ENCODE results near the gene EMC9. TPM values are rescaled to one million over a fixed set of nuclear protein-coding genes. Genes with fewer than 3 reads are reported as not detected.

The EMC9 gene
- polyA plus RNA-seq, 10 donors, result 19.1 to 30.8 (median 26.9) TPM

- no peak for DNase-seq
Observed at GRCh38 chr14:24092505-24093206, 48.7 kb downstream of the EMC9 start.

- DNase-seq, result no peak
Observed at GRCh38 chr14:24092110-24092504, 49.3 kb downstream of the EMC9 start.

DNA sequence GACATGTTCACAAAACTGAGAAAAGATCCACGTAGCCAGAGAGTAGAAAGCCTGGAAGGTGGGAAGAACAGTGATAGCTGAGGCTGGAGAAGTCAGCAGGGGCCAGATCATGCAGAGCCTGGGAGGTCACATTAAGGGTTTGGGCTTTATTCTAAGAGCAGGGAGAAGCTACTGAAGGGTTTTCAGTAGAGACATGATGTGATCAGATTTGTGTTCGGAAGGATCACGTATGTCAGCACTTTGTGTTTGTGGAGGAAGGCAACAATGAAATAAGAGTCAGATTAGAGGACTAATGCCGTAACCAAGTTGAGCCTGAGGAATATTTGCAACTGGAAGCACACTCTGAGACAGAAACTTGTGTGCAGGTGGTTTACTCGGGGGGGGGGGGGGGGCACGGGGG is 51.5 kb downstream of the EMC9 start:
- no peak for DNase-seq

Other genes with a start within 250 kb of the EMC9 start
- gene DHRS4, start 187.8 kb downstream of the EMC9 start, polyA plus RNA-seq (ENCODE audit: insufficient read length in 10 of 10), result 10 to 100 TPM; 10.4 to 29.7 (median 20.1) TPM
- gene DHRS4L2, start 152.7 kb downstream of the EMC9 start, polyA plus RNA-seq (ENCODE audit: insufficient read length in 10 of 10), result 10 to 100 TPM in 8 of 10 donors, 1 to 10 TPM in 2; 8.4 to 17.3 (median 13.8) TPM
- under 1 TPM; 0.09 to 0.50 (median 0.17) TPM for gene CARMIL3, start 89.6 kb downstream of the EMC9 start, polyA plus RNA-seq (ENCODE audit: insufficient read length in 10 of 10)
- under 1 TPM in 1 of 10 donors, not detected in 9; 0.07 TPM for gene CPNE6, start 70.0 kb downstream of the EMC9 start, polyA plus RNA-seq (ENCODE audit: insufficient read length in 10 of 10)
- gene PCK2, start 47.3 kb downstream of the EMC9 start, polyA plus RNA-seq (ENCODE audit: insufficient read length in 10 of 10), result 1 to 10 TPM; 2.8 to 6.0 (median 3.5) TPM
- 10 to 100 TPM; 35.0 to 45.0 (median 38.1) TPM for gene DCAF11, start 26.8 kb downstream of the EMC9 start, polyA plus RNA-seq (ENCODE audit: insufficient read length in 10 of 10)
- 1 to 10 TPM in 9 of 10 donors, under 1 TPM in 1; 0.98 to 1.6 (median 1.2) TPM for gene NRL, start 26.6 kb downstream of the EMC9 start, polyA plus RNA-seq (ENCODE audit: insufficient read length in 10 of 10)
- gene FITM1, start 10.9 kb downstream of the EMC9 start, polyA plus RNA-seq (ENCODE audit: insufficient read length in 10 of 10), result 100 to 1,000 TPM in 8 of 10 donors, 10 to 100 TPM in 2; 68.5 to 142 (median 118) TPM
- gene PSME1, start 5.4 kb downstream of the EMC9 start, polyA plus RNA-seq (ENCODE audit: insufficient read length in 10 of 10), result 100 to 1,000 TPM in 8 of 10 donors, 10 to 100 TPM in 2; 96.2 to 122 (median 112) TPM
- 10 to 100 TPM; 72.7 to 96.7 (median 84.4) TPM for gene PSME2, start 5.0 kb upstream of the EMC9 start, polyA plus RNA-seq (ENCODE audit: insufficient read length in 10 of 10)
- 10 to 100 TPM; 26.5 to 46.0 (median 33.1) TPM for gene RNF31, start 5.9 kb upstream of the EMC9 start, polyA plus RNA-seq (ENCODE audit: insufficient read length in 10 of 10)
- gene IRF9, start 19.7 kb upstream of the EMC9 start, polyA plus RNA-seq (ENCODE audit: insufficient read length in 10 of 10), result 10 to 100 TPM; 23.8 to 36.0 (median 28.2) TPM
- 10 to 100 TPM in 6 of 10 donors, 1 to 10 TPM in 4; 5.7 to 11.6 (median 10.7) TPM for gene REC8, start 30.5 kb upstream of the EMC9 start, polyA plus RNA-seq (ENCODE audit: insufficient read length in 10 of 10)
- 10 to 100 TPM; 21.5 to 31.8 (median 26.6) TPM for gene IPO4, start 47.2 kb upstream of the EMC9 start, polyA plus RNA-seq (ENCODE audit: insufficient read length in 10 of 10)
- 10 to 100 TPM; 11.2 to 25.1 (median 17.6) TPM for gene TM9SF1, start 53.9 kb upstream of the EMC9 start, polyA plus RNA-seq (ENCODE audit: insufficient read length in 10 of 10)
- gene TSSK4, start 64.1 kb upstream of the EMC9 start, polyA plus RNA-seq (ENCODE audit: insufficient read length in 10 of 10), result 1 to 10 TPM; 1.8 to 8.7 (median 2.8) TPM
- gene CHMP4A, start 71.9 kb upstream of the EMC9 start, polyA plus RNA-seq (ENCODE audit: insufficient read length in 10 of 10), result 10 to 100 TPM; 26.0 to 44.1 (median 34.5) TPM
- 10 to 100 TPM in 1 of 10 donors, 1 to 10 TPM in 9; 6.1 to 10.2 (median 8.0) TPM for gene MDP1, start 74.5 kb upstream of the EMC9 start, polyA plus RNA-seq (ENCODE audit: insufficient read length in 10 of 10)
- gene NEDD8, start 90.8 kb upstream of the EMC9 start, polyA plus RNA-seq (ENCODE audit: insufficient read length in 10 of 10), result 100 to 1,000 TPM; 168 to 226 (median 186) TPM
- 10 to 100 TPM; 41.5 to 57.6 (median 50.7) TPM for gene GMPR2, start 91.3 kb upstream of the EMC9 start, polyA plus RNA-seq (ENCODE audit: insufficient read length in 10 of 10)
- gene TINF2, start 101.0 kb upstream of the EMC9 start, polyA plus RNA-seq (ENCODE audit: insufficient read length in 10 of 10), result 10 to 100 TPM; 33.5 to 43.0 (median 41.5) TPM
- gene TGM1, start 121.6 kb upstream of the EMC9 start, polyA plus RNA-seq (ENCODE audit: insufficient read length in 10 of 10), result 1 to 10 TPM in 7 of 10 donors, under 1 TPM in 3; 0.82 to 3.9 (median 1.3) TPM
- gene RABGGTA, start 130.0 kb upstream of the EMC9 start, polyA plus RNA-seq (ENCODE audit: insufficient read length in 10 of 10), result 10 to 100 TPM in 9 of 10 donors, 1 to 10 TPM in 1; 10.0 to 20.1 (median 13.3) TPM
- 10 to 100 TPM; 10.9 to 21.2 (median 17.0) TPM for gene DHRS1, start 158.2 kb upstream of the EMC9 start, polyA plus RNA-seq (ENCODE audit: insufficient read length in 10 of 10)
- gene NOP9, start 158.3 kb upstream of the EMC9 start, polyA plus RNA-seq (ENCODE audit: insufficient read length in 10 of 10), result 10 to 100 TPM; 18.6 to 24.6 (median 20.0) TPM
- 10 to 100 TPM in 7 of 10 donors, 1 to 10 TPM in 3; 8.3 to 15.5 (median 12.0) TPM for gene CIDEB, start 166.4 kb upstream of the EMC9 start, polyA plus RNA-seq (ENCODE audit: insufficient read length in 10 of 10)
- gene LTB4R2, start 168.5 kb upstream of the EMC9 start, polyA plus RNA-seq (ENCODE audit: insufficient read length in 10 of 10), result 1 to 10 TPM; 1.4 to 3.4 (median 2.7) TPM
- 1 to 10 TPM; 2.2 to 6.7 (median 3.6) TPM for gene LTB4R, start 169.9 kb upstream of the EMC9 start, polyA plus RNA-seq (ENCODE audit: insufficient read length in 10 of 10)
- 10 to 100 TPM in 6 of 10 donors, 1 to 10 TPM in 4; 8.5 to 23.7 (median 14.3) TPM for gene ADCY4, start 193.5 kb upstream of the EMC9 start, polyA plus RNA-seq (ENCODE audit: insufficient read length in 10 of 10)
- gene RIPK3, start 198.4 kb upstream of the EMC9 start, polyA plus RNA-seq (ENCODE audit: insufficient read length in 10 of 10), result 1 to 10 TPM in 8 of 10 donors, under 1 TPM in 2; 0.78 to 2.3 (median 1.8) TPM
- 10 to 100 TPM; 34.0 to 69.3 (median 44.5) TPM for gene NFATC4, start 226.6 kb upstream of the EMC9 start, polyA plus RNA-seq (ENCODE audit: insufficient read length in 10 of 10)